Mesenchymal stem cell (in vitro differentiated cells and primary cell): ENCODE data around the gene CTNNA1.
A peak's percentile ranks its signal among the peaks of the same experiment; 100 is the strongest.

ENCODE experiments used
- DNase-seq: peaks from one replicate; pipeline ENCODE4 v3.0.0-alpha.2; 2013
- H2AFZ ChIP-seq: one replicate; pipeline ENCODE4 v1.6.1; 2013; ENCODE audit warnings: low read depth, mild to moderate bottlenecking, control low read depth, inconsistent platforms, low read length, moderate library complexity
- H2AK5ac ChIP-seq: 2 replicates; pipeline ENCODE4 v1.6.1; 2013; ENCODE audit warnings: low read length, moderate library complexity, mild to moderate bottlenecking, inconsistent platforms; ENCODE audit not compliant: severe bottlenecking
- H2BK120ac ChIP-seq: one replicate; pipeline ENCODE4 v1.6.1; 2013; ENCODE audit warnings: low read depth, mild to moderate bottlenecking, inconsistent platforms, low read length, moderate library complexity
- H2BK12ac ChIP-seq, 2 experiments: one replicate each; pipeline ENCODE4 v1.6.1; 2013; ENCODE audit warnings: inconsistent platforms in 2 of 2, low read length in 2 of 2, mild to moderate bottlenecking in 2 of 2, moderate library complexity in 2 of 2, control low read depth in 1 of 2
- H2BK15ac ChIP-seq: one replicate; pipeline ENCODE4 v1.6.1; 2013; ENCODE audit warnings: mild to moderate bottlenecking, low read depth, inconsistent platforms; ENCODE audit not compliant: poor library complexity, severe bottlenecking
- H2BK5ac ChIP-seq: 2 replicates; pipeline ENCODE4 v1.6.1; 2013; ENCODE audit warnings: low read depth, mild to moderate bottlenecking, low read length, control low read depth, inconsistent platforms; ENCODE audit not compliant: poor library complexity, severe bottlenecking
- H3K14ac ChIP-seq, 2 experiments: one replicate each; pipeline ENCODE4 v1.6.1; 2013; ENCODE audit warnings: inconsistent platforms in 2 of 2, low read length in 2 of 2, control low read depth in 1 of 2, mild to moderate bottlenecking in 1 of 2, moderate library complexity in 1 of 2
- H3K18ac ChIP-seq, 2 experiments: one replicate each; pipeline ENCODE4 v1.6.1; 2013; ENCODE audit warnings: inconsistent platforms in 2 of 2, low read length in 2 of 2, control low read depth in 1 of 2, low read depth in 1 of 2, mild to moderate bottlenecking in 1 of 2
- H3K23ac ChIP-seq, 2 experiments: one replicate each; pipeline ENCODE4 v1.6.1; 2013; ENCODE audit warnings: inconsistent platforms in 2 of 2, low read length in 2 of 2, mild to moderate bottlenecking in 2 of 2, moderate library complexity in 2 of 2, control low read depth in 1 of 2
- H3K27ac ChIP-seq: 2 replicates; pipeline ENCODE4 v1.5.1; 2013; ENCODE audit warnings: mild to moderate bottlenecking, moderate library complexity, low read length, control low read depth, inconsistent platforms; ENCODE audit not compliant: poor library complexity, severe bottlenecking
- H3K27me3 ChIP-seq, 2 experiments: 2 replicates each; pipeline versions ENCODE4 v1.6.1 to v1.7.0; 2013; ENCODE audit warnings: low read length in 2 of 2, mild to moderate bottlenecking in 2 of 2, moderate library complexity in 2 of 2, control low read depth in 1 of 2, inconsistent platforms in 1 of 2; ENCODE audit not compliant: control insufficient read depth in 1 of 2, insufficient read depth in 1 of 2
- H3K36me3 ChIP-seq, 2 experiments: 2 replicates each; pipeline versions ENCODE4 v1.6.1 to v1.7.0; 2013; ENCODE audit warnings: low read length in 2 of 2, control low read depth in 1 of 2, inconsistent platforms in 1 of 2, low read depth in 1 of 2, mild to moderate bottlenecking in 1 of 2; ENCODE audit not compliant: insufficient read depth in 2 of 2, control insufficient read depth in 1 of 2
- H3K4ac ChIP-seq, 2 experiments: one replicate each; pipeline ENCODE4 v1.6.1; 2013; ENCODE audit warnings: inconsistent platforms in 2 of 2, low read length in 2 of 2, mild to moderate bottlenecking in 2 of 2, moderate library complexity in 2 of 2, control low read depth in 1 of 2, low read depth in 1 of 2
- H3K4me1 ChIP-seq: 2 replicates; pipeline ENCODE4 v1.6.1; 2013; ENCODE audit warnings: low read depth, low read length, control low read depth; ENCODE audit not compliant: control insufficient read depth, insufficient read depth
- H3K4me2 ChIP-seq: 2 replicates; pipeline ENCODE4 v1.6.1; 2013; ENCODE audit warnings: low read length, mild to moderate bottlenecking, inconsistent platforms; ENCODE audit not compliant: poor library complexity, severe bottlenecking
- H3K4me3 ChIP-seq, 2 experiments: 2 replicates each; pipeline versions ENCODE4 v1.5.1 to v1.7.0; 2013; ENCODE audit warnings: low read length in 2 of 2, mild to moderate bottlenecking in 2 of 2, control low read depth in 1 of 2, low read depth in 1 of 2; ENCODE audit not compliant: insufficient read depth in 1 of 2
- H3K79me1 ChIP-seq: replicated peaks from 2 replicates; pipeline ENCODE4 v1.6.1; 2013; ENCODE audit warnings: mild to moderate bottlenecking, control low read depth, low read length, inconsistent platforms; ENCODE audit not compliant: poor library complexity, severe bottlenecking
- H3K9ac ChIP-seq: 2 replicates; pipeline ENCODE4 v1.7.0; 2013; ENCODE audit warnings: mild to moderate bottlenecking, low read length, moderate library complexity
- H3K9me3 ChIP-seq: 2 replicates; pipeline ENCODE4 v1.7.0; 2013; ENCODE audit warnings: mild to moderate bottlenecking, low read length; ENCODE audit not compliant: control insufficient read depth
- H4K8ac ChIP-seq: one replicate; pipeline ENCODE4 v1.6.1; 2013; ENCODE audit warnings: inconsistent platforms, mild to moderate bottlenecking, low read length, moderate library complexity
- H4K91ac ChIP-seq: one replicate; pipeline ENCODE4 v1.6.1; 2013; ENCODE audit warnings: mild to moderate bottlenecking, low read length, inconsistent platforms
- WGBS: methylation state at CpG from one replicate; pipeline ENCODE4 v1.1.7; 2013; ENCODE audit warnings: mixed read lengths; 5-methylcytosine and 5-hydroxymethylcytosine counted together

CTNNA1 gene

DNA sequence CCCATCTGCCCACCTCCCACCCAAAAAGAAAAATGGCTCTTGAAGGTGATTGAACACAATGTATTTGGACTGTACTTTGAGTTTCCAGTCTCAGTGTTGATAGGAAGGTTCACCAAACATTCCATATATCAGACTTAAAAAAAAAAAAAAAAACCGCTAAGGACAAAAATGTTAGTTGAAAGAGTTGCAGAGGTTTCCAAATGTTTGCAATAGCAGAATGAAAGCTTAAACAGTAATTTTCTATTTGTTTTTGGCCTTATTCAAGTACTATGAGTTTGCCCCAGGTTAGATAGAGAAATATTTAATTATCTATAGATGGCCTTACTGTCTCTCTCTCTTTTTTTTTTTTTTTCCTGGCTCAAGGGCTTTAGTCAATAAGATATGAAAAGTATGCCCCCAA lies 115.8 kb downstream of the CTNNA1 start:
- Histone ChIP-seq H3K36me3 (peaks cover 2 to 8% of the 10 kb centered on the region in 2 experiments), H3K9me3 (no peaks in the 10 kb centered on the region), H3K4me1 (peaks cover 10% of the 10 kb centered on the region), H3K14ac (no peak overlapping the region), H3K27ac (no peak overlapping the region), H2BK120ac (no peak overlapping the region), H3K4me3 (no peak overlapping the region), H3K4me2 (no peak overlapping the region), H4K91ac (no peak overlapping the region), H3K23ac (no peak overlapping the region), H3K79me1 (peaks cover 9% of the 10 kb centered on the region), H2BK12ac (no peak overlapping the region), H3K27me3 (no peaks in the 10 kb centered on the region), H2BK15ac (no peak overlapping the region), H4K8ac (no peak overlapping the region), H3K9ac (no peak overlapping the region), H2BK5ac (no peak overlapping the region), H3K4ac (no peak overlapping the region), H2AFZ (no peak overlapping the region), H3K18ac (no peak overlapping the region), H2AK5ac (no peak overlapping the region)
- WGBS, result 83% methylated on average over 1 of the region's 1 CpG
- DNase-seq, result no peak

DNA sequence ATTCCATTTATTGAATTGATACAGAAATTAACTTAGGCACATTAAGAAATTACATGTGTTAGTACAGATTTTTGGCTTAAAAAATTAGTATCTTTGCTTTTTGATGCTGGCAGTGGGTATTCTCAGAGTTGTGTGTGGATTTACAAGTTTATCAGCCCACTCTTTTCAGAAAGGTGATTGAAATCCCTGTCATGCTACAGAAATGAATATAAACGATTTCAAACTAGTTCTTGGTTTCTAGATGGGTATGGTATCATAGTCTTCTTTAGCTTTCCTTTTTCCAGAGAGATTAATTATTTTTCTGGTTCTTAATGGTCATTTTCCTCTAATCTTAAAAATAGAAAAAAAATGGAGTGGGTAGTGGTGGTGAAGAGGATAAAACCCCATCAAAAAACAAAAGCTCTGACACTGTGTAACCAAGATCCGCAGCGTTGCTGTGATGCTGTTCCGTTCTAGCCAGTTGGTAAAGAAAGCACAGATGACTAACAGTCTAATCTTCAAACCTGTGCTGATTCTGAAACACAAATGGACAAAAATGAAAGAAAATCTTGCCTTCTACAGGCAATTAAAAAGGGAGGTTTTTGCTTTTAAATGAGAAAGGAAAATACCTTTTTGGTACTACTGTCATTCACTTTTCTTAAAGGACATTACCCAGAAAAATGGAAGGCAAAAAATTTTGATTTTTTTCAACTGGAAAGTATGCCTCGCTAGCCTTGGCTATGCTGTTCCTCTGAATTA lies 116.7 kb downstream of the CTNNA1 start:
- no peaks in the 10 kb centered on the region for H3K27me3 ChIP-seq
- H3K9me3 ChIP-seq, result no peaks in the 10 kb centered on the region
- no peak overlapping the region for H3K4ac ChIP-seq
- peak overlapping the region; percentile 61 for H2AK5ac ChIP-seq
- peak overlapping the region; percentile 75 for H3K27ac ChIP-seq
- H3K4me3 ChIP-seq, result no peak overlapping the region
- H2AFZ ChIP-seq, result no peak overlapping the region
- no peak overlapping the region for H4K91ac ChIP-seq
- no peak overlapping the region for H4K8ac ChIP-seq
- H3K79me1 ChIP-seq, result peaks cover 12% of the 10 kb centered on the region
- no peak overlapping the region for H3K18ac ChIP-seq
- H3K23ac ChIP-seq, result no peak overlapping the region
- no peak overlapping the region for H3K14ac ChIP-seq
- peak; percentile 52 for DNase-seq
- no peak overlapping the region for H2BK15ac ChIP-seq
- peaks cover 12% of the 10 kb centered on the region for H3K4me1 ChIP-seq
- 92% methylated on average over 1 of the region's 5 CpGs for WGBS
- H2BK120ac ChIP-seq, result no peak overlapping the region
- no peak overlapping the region for H3K4me2 ChIP-seq
- no peak overlapping the region for H2BK12ac ChIP-seq
- H3K36me3 ChIP-seq, result peaks cover 2 to 5% of the 10 kb centered on the region in 2 experiments
- no peak overlapping the region for H2BK5ac ChIP-seq
- peak overlapping the region; percentile 64 for H3K9ac ChIP-seq

DNA sequence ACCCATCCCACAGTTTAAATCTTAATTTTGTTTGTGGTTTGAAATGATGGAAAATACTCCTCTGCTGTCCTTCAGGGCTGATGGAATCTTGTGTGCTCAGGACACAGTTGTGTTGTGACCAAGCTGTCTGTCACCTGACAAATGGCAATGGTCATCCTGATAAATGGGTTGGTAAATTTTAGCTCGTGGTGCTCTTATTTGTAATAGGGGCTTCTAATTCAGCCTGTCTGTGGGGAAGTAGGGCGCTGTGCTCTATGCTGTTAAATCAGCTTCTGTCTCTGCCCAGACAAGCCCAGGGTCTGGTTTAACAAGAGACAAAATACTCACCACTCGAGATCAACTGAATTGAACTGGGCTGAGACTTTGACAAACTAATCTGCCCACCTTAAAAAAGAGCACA lies 117.4 kb downstream of the CTNNA1 start:
- WGBS, result 32% methylated on average over 3 of the region's 3 CpGs
- Histone ChIP-seq H4K8ac (no peak overlapping the region), H4K91ac (no peak overlapping the region), H3K36me3 (peaks cover 0 to 5% of the 10 kb centered on the region in 2 experiments), H3K4ac (peak overlapping the region in 1 of 2 experiments; percentile 20), H3K4me1 (peaks cover 14% of the 10 kb centered on the region), H3K27ac (peak overlapping the region; percentile 75), H2BK15ac (no peak overlapping the region), H3K9ac (peak overlapping the region; percentile 35), H3K4me2 (no peak overlapping the region), H3K4me3 (no peak overlapping the region), H2BK12ac (no peak overlapping the region), H3K79me1 (peaks cover 9% of the 10 kb centered on the region), H3K18ac (peak overlapping the region in 1 of 2 experiments; percentile 72), H3K27me3 (no peaks in the 10 kb centered on the region), H3K23ac (no peak overlapping the region), H2BK5ac (no peak overlapping the region), H2AK5ac (peak overlapping the region; percentile 61), H3K14ac (no peak overlapping the region), H2BK120ac (no peak overlapping the region), H3K9me3 (no peaks in the 10 kb centered on the region), H2AFZ (no peak overlapping the region)
- peak; percentile 30 for DNase-seq

DNA sequence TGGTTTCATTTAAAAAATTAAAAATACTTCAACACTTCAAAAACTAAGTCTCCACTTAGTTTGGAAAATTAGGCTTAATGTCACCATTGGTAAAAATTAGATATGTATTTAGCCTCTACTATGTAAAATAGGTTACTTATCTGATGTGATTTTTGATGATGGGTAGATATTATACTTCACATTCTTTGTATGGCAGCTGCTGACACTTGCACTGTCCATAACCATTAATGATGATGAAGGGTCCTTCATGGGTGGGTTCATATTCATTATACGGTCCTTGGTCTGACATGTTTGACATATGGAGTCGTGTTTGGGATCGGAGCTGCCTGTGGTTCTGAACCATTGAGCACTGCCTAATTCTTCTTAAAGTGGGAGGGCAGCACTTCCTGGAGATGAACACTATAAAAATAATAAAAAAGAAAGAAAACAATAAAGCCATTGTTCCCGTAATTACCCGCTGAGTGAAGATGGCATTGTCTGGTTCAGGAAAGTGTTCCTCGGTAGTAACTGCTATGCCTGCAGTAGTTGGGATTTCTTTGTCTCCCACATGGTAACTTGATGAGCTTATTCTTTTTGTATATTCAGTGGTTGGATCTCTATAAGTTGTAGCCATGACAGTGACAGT lies 119.7 kb downstream of the CTNNA1 start:
- H2AFZ ChIP-seq, result no peak overlapping the region
- no peak overlapping the region for H2BK15ac ChIP-seq
- no peak overlapping the region for H4K8ac ChIP-seq
- H3K4me3 ChIP-seq, result no peak overlapping the region
- H3K23ac ChIP-seq, result no peak overlapping the region
- no peak overlapping the region for H3K4me2 ChIP-seq
- H3K4ac ChIP-seq, result no peak overlapping the region
- no peak overlapping the region for H4K91ac ChIP-seq
- no peaks in the 10 kb centered on the region for H3K9me3 ChIP-seq
- peaks cover 12% of the 10 kb centered on the region for H3K4me1 ChIP-seq
- peaks cover 17% of the 10 kb centered on the region for H3K79me1 ChIP-seq
- no peaks in the 10 kb centered on the region for H3K27me3 ChIP-seq
- H3K36me3 ChIP-seq, result peaks cover 0 to 9% of the 10 kb centered on the region in 2 experiments
- H2BK12ac ChIP-seq, result no peak overlapping the region
- no peak overlapping the region for H2BK120ac ChIP-seq
- no peak overlapping the region for H3K14ac ChIP-seq
- WGBS, result 97% methylated on average over 6 of the region's 6 CpGs
- H3K18ac ChIP-seq, result no peak overlapping the region
- DNase-seq, result no peak
- no peak overlapping the region for H2AK5ac ChIP-seq
- no peak overlapping the region for H3K27ac ChIP-seq
- H2BK5ac ChIP-seq, result no peak overlapping the region
- H3K9ac ChIP-seq, result no peak overlapping the region
